Neutrophil (primary cell): Measurements from ENCODE around the gene TOR1AIP2.
A peak's percentile ranks its signal among the peaks of the same experiment; 100 is the strongest.

ENCODE experiments used
- H3K27ac ChIP-seq: fragments of 200-600 bp; sonication (generic); 2 replicates; pipeline ENCODE4 v1.5.1; 2016; ENCODE audit warnings: mild to moderate bottlenecking, moderate library complexity
- H3K27me3 ChIP-seq: fragments of 200-600 bp; sonication (generic); 2 replicates; pipeline ENCODE4 v1.6.0; 2016; ENCODE audit warnings: mild to moderate bottlenecking
- H3K36me3 ChIP-seq: fragments of 200-600 bp; sonication (generic); 2 replicates; pipeline ENCODE4 v1.5.1; 2017
- H3K4me1 ChIP-seq, 2 experiments: fragments of 200-600 bp in 1 of 2; sonication (generic) in 1 of 2; 1 replicate in 1 of 2; 2 replicates in 1 of 2; pipeline versions ENCODE4 v1.5.1 to v1.6.1; 2013 to 2016; ENCODE audit warnings: low read depth in 1 of 2, low read length in 1 of 2, mild to moderate bottlenecking in 1 of 2, moderate library complexity in 1 of 2; ENCODE audit not compliant: control insufficient read depth in 1 of 2, insufficient read depth in 1 of 2
- H3K4me3 ChIP-seq, 2 experiments: fragments of 200-600 bp in 1 of 2; sonication (generic) in 1 of 2; 1 replicate in 1 of 2; 2 replicates in 1 of 2; pipeline ENCODE4 v1.5.1; 2013 to 2016; ENCODE audit warnings: low read depth in 1 of 2, low read length in 1 of 2, mild to moderate bottlenecking in 1 of 2, moderate library complexity in 1 of 2
- H3K9me3 ChIP-seq: fragments of 200-600 bp; sonication (generic); 2 replicates; pipeline ENCODE4 v1.5.1; 2016
- TF ChIP-seq, protein P1 (sequence below): fragments of 200-600 bp; sonication (generic); IDR thresholded peaks from 2 replicates; pipeline ENCODE4 v1.5.1; 2016; ENCODE audit warnings: antibody characterized with exemption

TOR1AIP2 gene

DNA sequence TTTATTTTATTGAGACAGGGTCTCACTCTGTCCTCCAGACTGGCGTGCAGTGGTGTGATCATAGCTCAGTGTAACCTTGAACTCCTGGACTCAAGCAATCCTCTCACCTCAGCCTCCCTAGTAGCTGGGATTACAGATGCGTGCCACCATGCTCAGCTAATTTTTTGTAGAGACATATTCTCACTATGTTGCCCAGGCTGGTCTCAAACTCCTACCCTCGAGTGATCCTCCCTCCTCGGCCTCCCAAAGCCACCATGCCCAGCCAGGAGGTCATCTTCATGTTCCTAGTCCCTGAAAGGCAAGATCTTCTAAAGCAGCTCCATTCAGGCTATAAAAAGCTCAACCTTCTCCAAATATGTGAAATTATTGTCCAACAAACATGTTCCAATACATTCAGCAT lies 53.9 kb downstream of the TOR1AIP2 start:
- TF ChIP-seq, protein P1, sequence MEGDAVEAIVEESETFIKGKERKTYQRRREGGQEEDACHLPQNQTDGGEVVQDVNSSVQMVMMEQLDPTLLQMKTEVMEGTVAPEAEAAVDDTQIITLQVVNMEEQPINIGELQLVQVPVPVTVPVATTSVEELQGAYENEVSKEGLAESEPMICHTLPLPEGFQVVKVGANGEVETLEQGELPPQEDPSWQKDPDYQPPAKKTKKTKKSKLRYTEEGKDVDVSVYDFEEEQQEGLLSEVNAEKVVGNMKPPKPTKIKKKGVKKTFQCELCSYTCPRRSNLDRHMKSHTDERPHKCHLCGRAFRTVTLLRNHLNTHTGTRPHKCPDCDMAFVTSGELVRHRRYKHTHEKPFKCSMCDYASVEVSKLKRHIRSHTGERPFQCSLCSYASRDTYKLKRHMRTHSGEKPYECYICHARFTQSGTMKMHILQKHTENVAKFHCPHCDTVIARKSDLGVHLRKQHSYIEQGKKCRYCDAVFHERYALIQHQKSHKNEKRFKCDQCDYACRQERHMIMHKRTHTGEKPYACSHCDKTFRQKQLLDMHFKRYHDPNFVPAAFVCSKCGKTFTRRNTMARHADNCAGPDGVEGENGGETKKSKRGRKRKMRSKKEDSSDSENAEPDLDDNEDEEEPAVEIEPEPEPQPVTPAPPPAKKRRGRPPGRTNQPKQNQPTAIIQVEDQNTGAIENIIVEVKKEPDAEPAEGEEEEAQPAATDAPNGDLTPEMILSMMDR = no peak

DNA sequence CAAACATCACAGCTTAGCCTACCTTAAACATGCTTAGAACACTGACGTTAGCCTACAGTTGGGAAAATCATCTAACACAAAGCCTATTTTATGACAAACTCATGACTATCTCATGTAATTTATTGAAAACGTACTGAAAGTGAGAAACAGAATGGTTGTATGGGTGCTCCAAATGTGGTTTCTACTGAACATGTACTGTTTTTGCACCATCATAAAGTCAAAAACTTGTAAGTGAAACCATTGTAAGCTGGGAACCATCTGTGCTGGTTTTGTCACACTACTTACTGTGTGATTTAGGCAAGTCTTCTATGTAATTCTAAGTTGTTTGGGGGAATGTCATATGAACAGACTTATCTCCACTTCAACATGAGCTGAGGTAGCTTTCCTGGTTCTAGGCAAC lies 55.5 kb downstream of the TOR1AIP2 start:
- H3K27ac ChIP-seq = no peak overlapping the region
- H3K9me3 ChIP-seq = no peaks in the 10 kb centered on the region
- peaks cover 29% of the 10 kb centered on the region in 2 experiments for H3K4me1 ChIP-seq
- H3K27me3 ChIP-seq = no peaks in the 10 kb centered on the region
- no peaks in the 10 kb centered on the region for H3K36me3 ChIP-seq
- no peak overlapping the region for H3K4me3 ChIP-seq
- TF ChIP-seq, protein P1 = no peak

More for the DNA sequence above, 53.9 kb downstream of the TOR1AIP2 start:
- no peaks in the 10 kb centered on the region for H3K27me3 ChIP-seq
- H3K27ac ChIP-seq = no peak overlapping the region
- no peaks in the 10 kb centered on the region for H3K36me3 ChIP-seq
- no peak overlapping the region for H3K4me3 ChIP-seq
- H3K4me1 ChIP-seq = peaks cover 40% of the 10 kb centered on the region in 2 experiments
- H3K9me3 ChIP-seq = no peaks in the 10 kb centered on the region

DNA sequence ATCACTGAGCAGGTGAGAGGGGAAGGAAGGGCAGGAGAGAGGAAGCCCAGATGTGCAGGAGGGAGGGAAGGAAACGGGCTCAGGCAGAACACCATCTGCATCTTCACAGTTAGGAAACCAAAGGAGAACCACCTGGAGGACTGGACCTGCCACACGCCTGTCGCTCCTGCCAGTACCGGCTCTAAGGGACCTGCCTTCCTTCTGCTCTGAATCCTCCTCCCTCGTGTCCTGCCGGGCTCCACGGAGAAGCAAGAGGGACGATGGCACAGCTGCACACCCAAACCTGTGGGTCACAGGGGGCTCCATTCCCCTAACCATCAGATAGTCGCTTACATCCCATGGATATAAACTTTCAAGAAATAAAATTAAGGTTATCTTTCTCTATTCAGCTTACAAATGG lies 56.1 kb downstream of the TOR1AIP2 start:
- no peaks in the 10 kb centered on the region for H3K9me3 ChIP-seq
- no peak overlapping the region for H3K27ac ChIP-seq
- H3K36me3 ChIP-seq = no peaks in the 10 kb centered on the region
- H3K4me1 ChIP-seq = peaks cover 29% of the 10 kb centered on the region in 2 experiments
- TF ChIP-seq, protein P1 = no peak
- H3K4me3 ChIP-seq = no peak overlapping the region
- H3K27me3 ChIP-seq = no peaks in the 10 kb centered on the region

DNA sequence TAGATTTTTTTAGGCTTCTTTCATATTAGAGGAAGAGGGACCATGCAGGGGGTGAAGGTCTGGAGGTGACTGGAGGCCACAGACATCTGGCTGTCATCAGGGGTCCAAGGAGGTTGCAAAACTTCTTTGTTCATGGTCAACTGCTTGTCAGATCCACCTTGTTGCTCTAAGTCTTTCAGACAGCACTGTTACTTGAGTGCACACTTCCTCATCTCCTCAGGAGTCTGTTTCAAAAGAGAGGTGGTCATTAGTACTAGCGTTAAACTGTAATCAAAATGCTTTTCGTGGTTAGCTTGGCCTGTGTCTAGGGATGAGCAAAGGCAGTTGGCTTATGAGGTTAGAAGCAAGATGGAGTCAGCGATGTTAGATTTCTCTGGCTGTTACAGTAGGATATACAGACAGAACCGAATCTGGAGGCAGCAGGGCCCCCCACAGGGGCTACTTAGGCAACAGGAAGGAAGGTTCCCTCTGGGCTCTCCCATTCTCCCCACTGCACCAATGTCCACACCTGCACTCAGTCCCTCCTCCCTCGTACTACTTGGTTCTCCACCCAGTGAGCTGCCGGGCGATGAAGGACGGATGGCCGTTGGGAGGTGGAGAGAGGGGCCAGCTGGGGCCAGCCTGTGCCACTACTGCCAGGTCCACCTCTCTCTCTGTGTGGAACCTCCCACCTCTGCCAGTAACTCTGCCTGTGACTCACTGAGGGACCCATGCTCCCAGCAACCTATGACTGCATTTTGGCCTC lies 57.2 kb downstream of the TOR1AIP2 start:
- Histone ChIP-seq H3K27ac (peak overlapping the region; percentile 31), H3K27me3 (no peaks in the 10 kb centered on the region), H3K4me1 (peaks cover 31 to 35% of the 10 kb centered on the region in 2 experiments), H3K36me3 (no peaks in the 10 kb centered on the region), H3K4me3 (no peak overlapping the region), H3K9me3 (no peaks in the 10 kb centered on the region)
- TF ChIP-seq, protein P1 = no peak

DNA sequence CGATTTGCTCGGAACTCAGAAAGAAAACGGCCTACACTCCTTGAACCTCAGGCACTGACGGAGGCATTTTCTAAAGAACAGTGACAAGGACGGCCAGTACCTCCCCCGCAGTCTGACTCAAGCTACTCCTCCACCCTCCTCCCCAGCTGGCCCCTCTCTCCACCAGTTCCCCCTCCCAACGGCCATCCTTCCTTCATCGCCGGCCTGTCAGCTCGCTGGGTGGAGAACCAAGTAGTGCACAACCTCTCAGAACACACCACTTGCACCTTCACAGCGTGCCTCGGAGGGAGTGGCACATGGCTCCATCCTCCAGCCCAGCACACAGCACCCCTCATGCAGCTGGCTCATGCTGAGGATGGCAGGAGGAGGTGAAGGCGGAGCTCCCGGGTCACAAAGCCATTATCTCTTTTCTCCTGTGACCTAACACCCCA lies 58.8 kb downstream of the TOR1AIP2 start:
- Histone ChIP-seq H3K36me3 (no peaks in the 10 kb centered on the region), H3K9me3 (no peaks in the 10 kb centered on the region), H3K4me3 (no peak overlapping the region), H3K4me1 (peaks cover 34 to 38% of the 10 kb centered on the region in 2 experiments), H3K27me3 (no peaks in the 10 kb centered on the region), H3K27ac (no peak overlapping the region)
- TF ChIP-seq, protein P1 = no peak
